ENCODE data around the gene REC8.

Gene REC8

DNA sequence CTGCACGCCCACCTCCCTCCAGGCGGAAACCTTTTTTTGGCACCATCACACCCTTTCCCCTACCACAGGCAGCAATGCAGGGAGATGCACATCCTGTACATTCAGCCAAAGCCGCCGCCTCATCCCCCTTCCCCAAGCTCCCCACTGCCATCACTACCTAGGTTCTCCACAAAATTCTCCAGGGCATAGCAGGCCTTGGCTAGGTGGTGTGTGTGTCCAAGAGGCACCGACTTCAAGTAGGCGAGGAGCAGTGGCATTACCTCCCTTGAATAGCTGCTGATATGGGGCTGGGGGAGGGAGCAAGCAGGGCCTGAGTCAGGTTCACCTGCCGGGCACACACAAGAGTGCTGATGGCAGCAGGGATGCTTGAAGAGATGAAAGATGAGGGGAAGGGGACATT, 13.1 kb downstream of the REC8 start:
- TF ChIP-seq OSR1 (CRISPR knock-in tag; IDR thresholded peaks at IDR 0.05) (no peak), TCF4 (CRISPR knock-in tag; IDR thresholded peaks at IDR 0.05; ENCODE audit: borderline replicate concordance) (no peak), ZFP3 (CRISPR knock-in tag; IDR thresholded peaks at IDR 0.05) (no peak), TOX (CRISPR knock-in tag; IDR thresholded peaks at IDR 0.05; ENCODE audit: borderline replicate concordance) (no peak), ZFP30 (CRISPR knock-in tag; IDR thresholded peaks at IDR 0.05) (no peak), GLIS3 (CRISPR knock-in tag; IDR thresholded peaks at IDR 0.05) (no peak), ZNF8 (CRISPR knock-in tag; IDR thresholded peaks at IDR 0.05) (no peak)
- TF ChIP-seq, protein P1, sequence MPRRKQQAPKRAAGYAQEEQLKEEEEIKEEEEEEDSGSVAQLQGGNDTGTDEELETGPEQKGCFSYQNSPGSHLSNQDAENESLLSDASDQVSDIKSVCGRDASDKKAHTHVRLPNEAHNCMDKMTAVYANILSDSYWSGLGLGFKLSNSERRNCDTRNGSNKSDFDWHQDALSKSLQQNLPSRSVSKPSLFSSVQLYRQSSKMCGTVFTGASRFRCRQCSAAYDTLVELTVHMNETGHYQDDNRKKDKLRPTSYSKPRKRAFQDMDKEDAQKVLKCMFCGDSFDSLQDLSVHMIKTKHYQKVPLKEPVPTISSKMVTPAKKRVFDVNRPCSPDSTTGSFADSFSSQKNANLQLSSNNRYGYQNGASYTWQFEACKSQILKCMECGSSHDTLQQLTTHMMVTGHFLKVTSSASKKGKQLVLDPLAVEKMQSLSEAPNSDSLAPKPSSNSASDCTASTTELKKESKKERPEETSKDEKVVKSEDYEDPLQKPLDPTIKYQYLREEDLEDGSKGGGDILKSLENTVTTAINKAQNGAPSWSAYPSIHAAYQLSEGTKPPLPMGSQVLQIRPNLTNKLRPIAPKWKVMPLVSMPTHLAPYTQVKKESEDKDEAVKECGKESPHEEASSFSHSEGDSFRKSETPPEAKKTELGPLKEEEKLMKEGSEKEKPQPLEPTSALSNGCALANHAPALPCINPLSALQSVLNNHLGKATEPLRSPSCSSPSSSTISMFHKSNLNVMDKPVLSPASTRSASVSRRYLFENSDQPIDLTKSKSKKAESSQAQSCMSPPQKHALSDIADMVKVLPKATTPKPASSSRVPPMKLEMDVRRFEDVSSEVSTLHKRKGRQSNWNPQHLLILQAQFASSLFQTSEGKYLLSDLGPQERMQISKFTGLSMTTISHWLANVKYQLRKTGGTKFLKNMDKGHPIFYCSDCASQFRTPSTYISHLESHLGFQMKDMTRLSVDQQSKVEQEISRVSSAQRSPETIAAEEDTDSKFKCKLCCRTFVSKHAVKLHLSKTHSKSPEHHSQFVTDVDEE (CRISPR knock-in tag; IDR thresholded peaks at IDR 0.05), result no peak
- TF ChIP-seq, protein P2, sequence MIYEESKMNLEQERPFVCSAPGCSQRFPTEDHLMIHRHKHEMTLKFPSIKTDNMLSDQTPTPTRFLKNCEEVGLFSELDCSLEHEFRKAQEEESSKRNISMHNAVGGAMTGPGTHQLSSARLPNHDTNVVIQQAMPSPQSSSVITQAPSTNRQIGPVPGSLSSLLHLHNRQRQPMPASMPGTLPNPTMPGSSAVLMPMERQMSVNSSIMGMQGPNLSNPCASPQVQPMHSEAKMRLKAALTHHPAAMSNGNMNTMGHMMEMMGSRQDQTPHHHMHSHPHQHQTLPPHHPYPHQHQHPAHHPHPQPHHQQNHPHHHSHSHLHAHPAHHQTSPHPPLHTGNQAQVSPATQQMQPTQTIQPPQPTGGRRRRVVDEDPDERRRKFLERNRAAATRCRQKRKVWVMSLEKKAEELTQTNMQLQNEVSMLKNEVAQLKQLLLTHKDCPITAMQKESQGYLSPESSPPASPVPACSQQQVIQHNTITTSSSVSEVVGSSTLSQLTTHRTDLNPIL (CRISPR knock-in tag; IDR thresholded peaks at IDR 0.05; ENCODE audit: low read depth), result no peak
- no peak for ATAC-seq

DNA sequence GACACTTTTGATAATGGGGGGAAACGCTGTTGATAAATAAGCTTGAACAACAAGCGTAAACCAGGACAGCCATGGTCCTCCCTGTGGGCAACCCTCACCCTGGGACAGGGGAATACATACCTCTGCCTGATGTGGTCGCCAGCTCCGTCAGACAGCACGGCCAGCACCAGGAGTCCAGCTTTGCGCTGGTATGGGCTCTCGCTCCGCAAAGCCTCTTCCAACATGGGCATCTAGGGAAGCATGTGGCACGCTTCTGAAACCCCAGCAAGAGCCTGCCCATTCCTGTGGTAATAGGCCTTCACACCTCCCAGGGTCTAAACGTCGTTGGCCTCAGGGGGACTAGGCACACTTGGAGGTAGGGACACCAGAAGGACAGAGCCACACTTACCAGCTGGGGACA, 13.9 kb downstream of the REC8 start:
- no peak for ATAC-seq
- no peak for TF ChIP-seq SNAI2 (CRISPR knock-in tag; IDR thresholded peaks at IDR 0.05)
- no peak for TF ChIP-seq OSR1 (CRISPR knock-in tag; IDR thresholded peaks at IDR 0.05)
- TF ChIP-seq CSDC2 (CRISPR knock-in tag; IDR thresholded peaks at IDR 0.05), result no peak
- no peak for TF ChIP-seq RARB (CRISPR knock-in tag; IDR thresholded peaks at IDR 0.05)
- TF ChIP-seq ISL1 (CRISPR knock-in tag; IDR thresholded peaks at IDR 0.05), result no peak
- TF ChIP-seq ESRRG (CRISPR knock-in tag; IDR thresholded peaks at IDR 0.05), result no peak
- TF ChIP-seq ARNTL (CRISPR knock-in tag; IDR thresholded peaks at IDR 0.05; ENCODE audit: borderline replicate concordance, low read depth), result no peak
- TF ChIP-seq BACH2 (CRISPR knock-in tag; IDR thresholded peaks at IDR 0.05; ENCODE audit: borderline replicate concordance), result no peak
- TF ChIP-seq, protein P1 (CRISPR knock-in tag; IDR thresholded peaks at IDR 0.05), result no peak
- TF ChIP-seq, protein P2 (CRISPR knock-in tag; IDR thresholded peaks at IDR 0.05; ENCODE audit: low read depth), result no peak
- no peak for TF ChIP-seq ZFP30 (CRISPR knock-in tag; IDR thresholded peaks at IDR 0.05)
- TF ChIP-seq PPARA (CRISPR knock-in tag; IDR thresholded peaks at IDR 0.05; ENCODE audit: borderline replicate concordance), result no peak
- TF ChIP-seq, protein P3, sequence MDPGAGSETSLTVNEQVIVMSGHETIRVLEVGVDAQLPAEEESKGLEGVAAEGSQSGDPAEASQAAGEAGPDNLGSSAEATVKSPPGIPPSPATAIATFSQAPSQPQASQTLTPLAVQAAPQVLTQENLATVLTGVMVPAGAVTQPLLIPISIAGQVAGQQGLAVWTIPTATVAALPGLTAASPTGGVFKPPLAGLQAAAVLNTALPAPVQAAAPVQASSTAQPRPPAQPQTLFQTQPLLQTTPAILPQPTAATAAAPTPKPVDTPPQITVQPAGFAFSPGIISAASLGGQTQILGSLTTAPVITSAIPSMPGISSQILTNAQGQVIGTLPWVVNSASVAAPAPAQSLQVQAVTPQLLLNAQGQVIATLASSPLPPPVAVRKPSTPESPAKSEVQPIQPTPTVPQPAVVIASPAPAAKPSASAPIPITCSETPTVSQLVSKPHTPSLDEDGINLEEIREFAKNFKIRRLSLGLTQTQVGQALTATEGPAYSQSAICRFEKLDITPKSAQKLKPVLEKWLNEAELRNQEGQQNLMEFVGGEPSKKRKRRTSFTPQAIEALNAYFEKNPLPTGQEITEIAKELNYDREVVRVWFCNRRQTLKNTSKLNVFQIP (CRISPR knock-in tag; IDR thresholded peaks at IDR 0.05; ENCODE audit: borderline replicate concordance, low read depth), result no peak
- TF ChIP-seq GLIS3 (CRISPR knock-in tag; IDR thresholded peaks at IDR 0.05), result no peak

DNA sequence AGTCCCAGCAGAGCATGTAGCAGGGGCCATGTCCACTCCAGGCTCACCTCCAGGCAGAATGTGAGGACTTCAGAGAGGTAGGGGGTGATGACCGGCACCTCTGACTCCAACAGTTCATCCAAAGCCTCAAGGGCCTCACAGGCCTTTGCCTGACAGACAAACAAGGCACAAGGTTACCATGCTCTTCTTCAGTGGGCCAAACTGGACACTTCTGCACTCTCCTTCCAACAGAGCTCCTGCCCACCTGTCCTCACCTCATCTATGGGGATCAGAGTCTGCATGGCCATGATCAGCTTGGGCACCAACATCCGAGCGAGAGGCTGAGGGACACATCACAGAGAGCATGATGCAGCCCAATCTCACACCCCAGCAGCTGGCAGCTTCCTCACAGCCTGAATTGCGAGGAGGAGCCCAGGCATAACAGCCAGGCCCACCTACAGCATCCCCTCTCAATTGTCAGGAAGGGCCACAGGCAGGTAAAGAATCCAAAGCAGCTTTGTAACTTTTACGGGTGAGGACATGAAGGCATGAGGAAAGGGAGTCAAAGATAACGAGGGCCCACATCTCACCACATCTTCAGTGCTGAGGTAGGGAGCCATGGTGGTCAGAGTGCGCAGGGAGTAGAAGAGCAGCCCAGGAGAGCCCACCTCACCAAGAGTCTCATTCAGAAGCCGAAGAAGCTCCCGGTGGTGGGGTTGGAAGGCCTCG, 15.1 kb downstream of the REC8 start:
- ATAC-seq, result no peak
- TF ChIP-seq ZFP3 (CRISPR knock-in tag; IDR thresholded peaks at IDR 0.05), result no peak
- TF ChIP-seq RARB (CRISPR knock-in tag; IDR thresholded peaks at IDR 0.05), result no peak
